ENCODE measurements around the gene CAMK2N1.

Gene CAMK2N1

GRCh38 chr1:20496241-20496661, 10.2 kb upstream of the CAMK2N1 start:
- FAIRE-seq, result no peak

GRCh38 chr1:20495661-20496060, 9.7 kb upstream of the CAMK2N1 start:
- no peak for FAIRE-seq

GRCh38 chr1:20494609-20495311, 8.8 kb upstream of the CAMK2N1 start:
- peak; percentile 41 for FAIRE-seq

GRCh38 chr1:20493839-20494608, 8.0 kb upstream of the CAMK2N1 start:
- FAIRE-seq, result peak; percentile 94

GRCh38 chr1:20493309-20493708, 7.3 kb upstream of the CAMK2N1 start:
- no peak for FAIRE-seq

- FAIRE-seq, result no peak
These were observed 6.7 kb upstream of the CAMK2N1 start for GRCh38 chr1:20492751-20493150.

- no peak for FAIRE-seq
These were observed 5.9 kb upstream of the CAMK2N1 start for GRCh38 chr1:20491866-20492265.

- no peak for FAIRE-seq
These were observed 5.2 kb upstream of the CAMK2N1 start for GRCh38 chr1:20491178-20491577.

- no peak for FAIRE-seq
These were observed 1.2 kb upstream of the CAMK2N1 start for GRCh38 chr1:20487236-20487590.

GRCh38 chr1:20486457-20487235, 636 bp upstream of the CAMK2N1 start:
- no peak for FAIRE-seq

- no peak for FAIRE-seq
These were observed 1.2 kb downstream of the CAMK2N1 start for GRCh38 chr1:20484519-20485462.

- no peak for FAIRE-seq
These were observed 2.0 kb downstream of the CAMK2N1 start for GRCh38 chr1:20483833-20484518.

GRCh38 chr1:20483098-20483832, 2.7 kb downstream of the CAMK2N1 start:
- peak; percentile 88 for FAIRE-seq

GRCh38 chr1:20481643-20482498, 4.1 kb downstream of the CAMK2N1 start:
- FAIRE-seq, result no peak

- FAIRE-seq, result no peak
These were observed 4.9 kb downstream of the CAMK2N1 start for GRCh38 chr1:20480951-20481617.

- peak; percentile 17 for FAIRE-seq
These were observed 5.6 kb downstream of the CAMK2N1 start for GRCh38 chr1:20480243-20480944.

GRCh38 chr1:20479840-20480239, 6.2 kb downstream of the CAMK2N1 start:
- no peak for FAIRE-seq

- FAIRE-seq, result no peak
These were observed 7.9 kb downstream of the CAMK2N1 start for GRCh38 chr1:20478057-20478635.

Data from islet of Langerhans (tissue), 1 donor.